Omental fat pad (tissue), 4 donors: Measurements from ENCODE around the gene TICAM1. TPM values are rescaled to one million over a fixed set of nuclear protein-coding genes. Genes with fewer than 3 reads are reported as not detected.
A peak's percentile ranks its signal among the peaks of the same experiment; 100 is the strongest.
"Not testable (repeated sequence)": the region's sequence is repeated elsewhere in the genome, so short reads cannot be mapped to it uniquely, and the experiment has no call there.

Source experiments
- ATAC-seq: fragments of 150-250 bp; one replicate; pipeline ENCODE4 v1.9.1; 2016; ENCODE audit warnings: mild to moderate bottlenecking, moderate library complexity; ENCODE audit not compliant: low FRiP score
- DNase-seq: peaks from one replicate; pipeline ENCODE4 v3.0.0-alpha.2; 2019; ENCODE audit warnings: low spot score
- total RNA-seq, 4 donors: library from RNA; depleted of rRNA; stranded (reverse); fragments of >200 nt; gene quantifications; one replicate each; pipeline ENCODE4 v1.1.0, GENCODE V29; 2016
- TF ChIP-seq, protein P1 (sequence below), 3 donors: fragments of 450-650 bp; IDR thresholded peaks; one replicate each; pipeline ENCODE4 v1.5.1; 2016 to 2017; ENCODE audit warnings: antibody characterized with exemption in 3 of 3, mild to moderate bottlenecking in 3 of 3, moderate library complexity in 2 of 3

Gene TICAM1
- total RNA-seq, 4 donors from 2014 or later, result 4.1 to 8.5 (median 6.3) TPM

DNA sequence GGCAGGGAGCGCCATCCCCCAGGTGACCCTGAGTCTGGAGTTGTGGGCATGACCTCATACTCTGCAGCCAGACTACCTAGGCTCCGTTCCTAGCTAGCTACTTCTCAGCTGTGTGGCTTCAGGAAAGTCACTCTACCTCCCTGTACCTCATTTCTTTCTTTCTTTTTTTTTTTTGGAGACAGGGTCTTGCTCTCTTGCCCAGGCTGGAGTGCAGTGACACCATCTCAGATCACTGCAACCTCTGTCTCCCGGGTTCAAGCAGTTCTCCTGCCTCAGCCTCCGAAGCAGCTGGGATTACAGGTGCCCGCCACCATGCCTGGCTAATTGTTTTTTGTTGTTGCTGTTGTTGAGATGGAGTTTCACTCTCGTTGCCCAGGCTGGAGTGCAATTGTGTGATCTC is 21.0 kb upstream of the TICAM1 start:
- no peak for ATAC-seq
- no peak for DNase-seq
- TF ChIP-seq, protein P1, sequence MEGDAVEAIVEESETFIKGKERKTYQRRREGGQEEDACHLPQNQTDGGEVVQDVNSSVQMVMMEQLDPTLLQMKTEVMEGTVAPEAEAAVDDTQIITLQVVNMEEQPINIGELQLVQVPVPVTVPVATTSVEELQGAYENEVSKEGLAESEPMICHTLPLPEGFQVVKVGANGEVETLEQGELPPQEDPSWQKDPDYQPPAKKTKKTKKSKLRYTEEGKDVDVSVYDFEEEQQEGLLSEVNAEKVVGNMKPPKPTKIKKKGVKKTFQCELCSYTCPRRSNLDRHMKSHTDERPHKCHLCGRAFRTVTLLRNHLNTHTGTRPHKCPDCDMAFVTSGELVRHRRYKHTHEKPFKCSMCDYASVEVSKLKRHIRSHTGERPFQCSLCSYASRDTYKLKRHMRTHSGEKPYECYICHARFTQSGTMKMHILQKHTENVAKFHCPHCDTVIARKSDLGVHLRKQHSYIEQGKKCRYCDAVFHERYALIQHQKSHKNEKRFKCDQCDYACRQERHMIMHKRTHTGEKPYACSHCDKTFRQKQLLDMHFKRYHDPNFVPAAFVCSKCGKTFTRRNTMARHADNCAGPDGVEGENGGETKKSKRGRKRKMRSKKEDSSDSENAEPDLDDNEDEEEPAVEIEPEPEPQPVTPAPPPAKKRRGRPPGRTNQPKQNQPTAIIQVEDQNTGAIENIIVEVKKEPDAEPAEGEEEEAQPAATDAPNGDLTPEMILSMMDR (IDR thresholded peaks at IDR 0.05), result no peak

DNA sequence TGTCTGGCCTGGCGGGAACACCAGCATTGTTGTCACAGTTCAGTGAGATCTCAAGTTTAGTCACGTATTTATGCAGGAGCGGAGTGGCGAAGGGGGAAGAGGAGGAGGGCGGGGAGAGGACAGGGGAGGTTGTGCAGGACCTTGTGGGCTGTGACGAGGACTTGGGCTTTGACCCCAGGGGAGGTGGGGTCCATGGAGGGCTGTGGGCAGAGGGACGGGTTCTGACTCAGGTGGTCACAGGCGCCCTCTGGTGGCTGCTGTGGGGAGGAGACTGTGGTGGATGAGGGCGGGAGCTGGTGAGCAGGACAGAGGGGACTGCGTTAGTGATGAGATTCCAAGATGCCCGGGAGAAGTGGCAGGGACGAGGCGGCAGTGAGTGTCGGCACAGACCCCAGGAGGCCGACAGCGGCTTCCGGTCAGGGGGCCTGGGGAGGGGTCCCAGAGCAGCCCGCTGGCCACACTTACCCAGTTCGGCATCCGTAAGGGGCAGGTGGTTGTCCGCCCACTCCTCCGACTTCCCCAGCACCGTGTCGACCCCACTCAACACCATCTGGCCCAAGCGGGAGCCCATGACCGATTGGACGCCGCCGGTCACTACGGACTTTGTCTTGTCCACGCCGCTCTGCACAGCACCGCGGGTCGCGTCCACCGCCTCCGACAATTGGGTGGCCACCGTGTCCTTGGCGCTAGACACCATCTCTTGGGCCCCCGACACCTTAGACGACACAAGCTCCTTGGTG is 20.2 kb upstream of the TICAM1 start:
- ATAC-seq, result peak; percentile 41
- peak; percentile 75 for DNase-seq
- TF ChIP-seq, protein P1 (IDR thresholded peaks at IDR 0.05), result peak in 1 of 3 donors; percentile 65

DNA sequence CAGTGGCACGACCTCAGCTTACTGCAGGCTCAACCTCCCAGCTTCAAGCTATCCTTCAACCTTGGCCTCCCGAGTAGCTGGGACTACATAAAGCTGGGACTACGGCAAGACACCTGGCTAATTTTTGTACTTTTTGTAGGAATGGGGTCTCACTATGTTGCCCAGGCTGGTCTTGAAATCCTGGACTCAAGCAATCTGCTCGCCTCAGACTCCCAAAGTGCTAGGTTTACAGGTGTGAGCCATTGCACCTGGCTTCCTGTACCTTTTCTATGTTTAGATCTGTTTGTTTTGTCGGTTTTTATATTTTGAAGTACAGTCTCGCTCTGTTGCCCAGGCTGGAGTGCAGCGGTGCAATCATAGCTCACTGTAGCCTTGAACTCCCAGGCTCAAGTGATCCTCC is 17.5 kb upstream of the TICAM1 start:
- no peak for DNase-seq
- TF ChIP-seq, protein P1 (IDR thresholded peaks at IDR 0.05), result no peak
- no peak for ATAC-seq

DNA sequence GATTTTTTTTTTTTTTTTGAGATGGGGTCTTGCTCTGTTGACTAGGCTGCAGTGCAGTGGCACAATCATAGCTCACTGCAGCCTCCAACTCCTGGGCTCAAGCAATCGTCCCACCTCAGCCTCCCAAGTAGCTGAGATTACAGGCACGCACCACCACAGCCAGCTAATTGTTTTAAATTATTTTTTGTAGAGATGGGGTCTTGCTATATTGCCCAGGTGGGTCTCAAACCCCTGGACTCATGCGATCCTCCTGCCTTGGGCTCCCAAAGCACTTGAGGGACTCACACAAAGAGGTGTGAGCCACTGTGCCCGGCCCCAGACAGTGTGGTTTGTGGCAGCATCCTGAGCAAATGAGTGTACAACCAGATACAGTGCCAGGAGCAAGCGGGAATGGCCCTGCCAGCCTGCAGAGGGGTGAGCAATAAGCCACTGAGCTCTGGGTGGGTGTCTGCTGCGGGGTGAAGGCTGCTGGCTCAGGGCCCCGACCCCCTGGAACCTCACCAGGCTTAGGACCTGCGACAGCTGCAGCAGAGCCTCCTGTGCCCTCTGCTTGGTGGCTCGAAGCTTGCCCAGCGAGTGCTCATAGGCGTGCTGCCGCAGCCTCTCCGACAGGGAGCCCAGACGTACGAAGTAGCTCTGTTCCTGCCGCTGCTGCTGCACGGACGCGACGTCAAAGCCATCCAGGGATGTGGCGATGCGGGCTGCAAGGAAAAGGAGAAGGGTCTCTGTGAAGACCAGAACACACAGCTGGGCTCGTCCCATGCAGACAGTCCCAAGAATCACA is 15.9 kb upstream of the TICAM1 start:
- DNase-seq (no peak), ATAC-seq (no peak)
- TF ChIP-seq, protein P1 (IDR thresholded peaks at IDR 0.05), result no peak

DNA sequence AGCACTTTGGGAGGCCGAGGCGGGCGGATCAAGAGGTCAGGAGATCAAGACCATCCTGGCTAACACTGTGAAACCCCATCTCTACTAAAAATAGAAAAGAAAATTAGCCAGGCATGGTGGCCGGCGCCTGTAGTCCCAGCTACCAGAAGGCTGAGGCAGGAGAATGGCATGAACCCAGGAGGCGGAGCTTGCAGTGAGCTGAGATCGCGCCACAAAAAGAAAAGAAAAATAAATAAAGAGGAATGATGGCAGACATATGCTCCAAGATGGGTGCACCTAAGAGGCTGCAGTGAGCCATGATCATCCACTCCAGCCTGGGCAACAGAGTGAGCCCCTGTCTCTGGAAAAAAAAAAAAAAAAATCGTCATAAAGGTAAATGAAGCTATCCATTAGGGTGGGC is 14.5 kb upstream of the TICAM1 start:
- not testable (repeated sequence) for DNase-seq, ATAC-seq

DNA sequence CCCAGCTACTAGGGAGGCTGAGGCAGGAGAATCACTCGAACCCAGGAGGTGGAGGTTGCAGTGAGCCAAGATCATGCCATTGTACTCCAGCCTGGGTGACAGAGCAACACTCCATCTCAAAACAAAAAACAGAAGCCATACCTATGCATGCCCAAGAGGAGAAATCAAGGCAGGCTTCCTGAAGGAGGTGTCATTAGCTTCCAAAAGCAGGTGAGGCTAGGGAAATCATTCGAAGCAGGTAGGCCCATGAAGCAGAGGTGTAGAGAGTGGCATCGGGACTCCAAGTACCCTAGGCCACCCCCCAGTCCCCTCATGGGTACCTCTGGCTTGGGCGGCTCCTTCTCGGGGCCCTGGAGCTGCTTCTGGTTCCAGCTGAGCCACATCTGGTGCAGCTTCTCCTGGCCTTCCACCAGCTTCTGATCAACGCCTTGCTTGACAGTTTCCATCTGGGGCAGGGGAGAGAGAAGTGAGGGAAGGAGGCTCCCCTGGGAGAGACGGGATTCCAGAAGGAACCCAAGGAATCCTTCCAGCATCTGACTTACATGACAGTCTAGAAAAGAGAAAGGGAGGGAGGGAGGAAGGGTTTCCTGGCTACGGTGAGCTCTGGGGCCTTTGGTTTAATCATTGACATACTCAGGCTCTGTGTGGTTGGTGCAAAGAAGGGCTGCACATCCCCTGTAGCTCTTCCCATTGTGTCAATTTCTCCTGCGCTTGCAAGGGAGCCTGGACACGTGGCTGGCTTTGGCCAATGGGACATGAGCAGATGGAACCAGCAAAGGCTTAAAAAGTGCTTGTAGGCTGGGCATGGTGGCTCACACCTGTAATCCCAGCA is 13.1 kb upstream of the TICAM1 start:
- TF ChIP-seq, protein P1 (IDR thresholded peaks at IDR 0.05), result no peak
- DNase-seq (no peak), ATAC-seq (no peak)

DNA sequence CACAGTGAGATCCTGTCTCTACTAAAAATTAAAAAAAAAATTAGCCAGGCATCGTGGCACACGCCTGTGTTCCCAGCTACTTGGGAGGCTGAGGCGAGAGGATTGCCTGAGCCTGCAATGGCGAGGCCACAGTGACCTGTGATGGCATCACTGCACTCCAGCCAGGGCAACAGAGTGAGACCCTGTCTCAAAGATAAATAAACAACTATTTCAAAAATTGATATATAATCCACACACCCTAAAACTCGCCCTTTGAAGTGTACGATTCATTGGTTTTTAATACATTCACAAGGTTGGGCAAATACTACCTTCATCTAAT is 12.1 kb upstream of the TICAM1 start:
- DNase-seq (no peak), ATAC-seq (no peak)
- TF ChIP-seq, protein P1 (IDR thresholded peaks at IDR 0.05), result no peak
